Bronchial epithelial cell (primary cell): ENCODE measurements around the gene ASB4. TPM values are rescaled to one million over a fixed set of nuclear protein-coding genes. Genes with fewer than 3 reads are reported as not detected.
"Not testable (repeated sequence)": the region's sequence is repeated elsewhere in the genome, so short reads cannot be mapped to it uniquely, and the experiment has no call there.

Source experiments
- DNase-seq: peaks from one replicate; pipeline ENCODE4 v3.0.0-alpha.2; 2010; ENCODE audit warnings: low read depth
- FAIRE-seq: peaks from 2 replicates; lab custom pipeline; 2011; peaks lifted over from hg19 to GRCh38; lab: Jason Lieb, UNC
- H3K27me3 ChIP-seq: 2 replicates; pipeline ENCODE4 v1.5.1; 2011; ENCODE audit warnings: low read length; ENCODE audit not compliant: control insufficient read depth, insufficient read depth
- H3K36me3 ChIP-seq: 2 replicates; pipeline ENCODE4 v1.5.1; 2011; ENCODE audit warnings: low read length; ENCODE audit not compliant: control insufficient read depth, insufficient read depth
- H3K4me3 ChIP-seq: 2 replicates; pipeline ENCODE4 v1.5.1; 2011; ENCODE audit warnings: mild to moderate bottlenecking, low read depth, low read length, control low read depth
- total RNA-seq: library from RNA; depleted of rRNA; stranded (reverse); fragments of >200 nt; gene quantifications from 2 replicates; pipeline ENCODE4 v1.2.1, GENCODE V29; 2014
- TF ChIP-seq, protein P1 (sequence below): IDR thresholded peaks from 2 replicates; pipeline ENCODE4 v1.5.1; 2011; ENCODE audit warnings: mild to moderate bottlenecking, moderate library complexity, low read length, control low read depth, inconsistent platforms; ENCODE audit not compliant: insufficient read depth, severe bottlenecking

ASB4 gene
- total RNA-seq, 1 donor from 2014 or later, result under 0.01 TPM

DNA sequence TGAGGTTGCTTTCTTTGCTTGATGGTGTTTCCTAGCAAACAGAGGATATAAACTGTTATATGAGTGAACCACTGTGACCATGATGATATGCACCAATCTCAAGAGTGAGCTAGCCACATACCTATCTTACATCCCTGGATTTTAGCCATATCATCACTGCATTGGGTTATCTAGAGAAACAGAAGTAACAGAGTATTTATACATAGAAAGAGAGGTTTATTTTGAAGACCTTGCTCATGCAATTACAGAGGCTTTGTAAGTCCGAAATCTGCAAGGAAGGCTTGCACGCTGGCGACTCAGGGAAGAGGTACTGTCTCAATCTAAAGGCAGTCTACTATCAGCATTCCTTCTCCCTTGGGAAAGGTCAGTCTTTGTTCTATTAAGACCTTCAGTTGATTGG lies 39.1 kb upstream of the ASB4 start:
- no peak for FAIRE-seq
- Histone ChIP-seq H3K4me3 (no peak overlapping the region), H3K27me3 (no peaks in the 10 kb centered on the region), H3K36me3 (no peaks in the 10 kb centered on the region)
- TF ChIP-seq, protein P1, sequence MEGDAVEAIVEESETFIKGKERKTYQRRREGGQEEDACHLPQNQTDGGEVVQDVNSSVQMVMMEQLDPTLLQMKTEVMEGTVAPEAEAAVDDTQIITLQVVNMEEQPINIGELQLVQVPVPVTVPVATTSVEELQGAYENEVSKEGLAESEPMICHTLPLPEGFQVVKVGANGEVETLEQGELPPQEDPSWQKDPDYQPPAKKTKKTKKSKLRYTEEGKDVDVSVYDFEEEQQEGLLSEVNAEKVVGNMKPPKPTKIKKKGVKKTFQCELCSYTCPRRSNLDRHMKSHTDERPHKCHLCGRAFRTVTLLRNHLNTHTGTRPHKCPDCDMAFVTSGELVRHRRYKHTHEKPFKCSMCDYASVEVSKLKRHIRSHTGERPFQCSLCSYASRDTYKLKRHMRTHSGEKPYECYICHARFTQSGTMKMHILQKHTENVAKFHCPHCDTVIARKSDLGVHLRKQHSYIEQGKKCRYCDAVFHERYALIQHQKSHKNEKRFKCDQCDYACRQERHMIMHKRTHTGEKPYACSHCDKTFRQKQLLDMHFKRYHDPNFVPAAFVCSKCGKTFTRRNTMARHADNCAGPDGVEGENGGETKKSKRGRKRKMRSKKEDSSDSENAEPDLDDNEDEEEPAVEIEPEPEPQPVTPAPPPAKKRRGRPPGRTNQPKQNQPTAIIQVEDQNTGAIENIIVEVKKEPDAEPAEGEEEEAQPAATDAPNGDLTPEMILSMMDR, result no peak
- no peak for DNase-seq

GRCh38 chr7:95454438-95455045 lies 31.2 kb upstream of the ASB4 start:
- DNase-seq, result no peak
- FAIRE-seq, result no peak
- Histone ChIP-seq H3K36me3 (no peaks in the 10 kb centered on the region), H3K27me3 (no peaks in the 10 kb centered on the region), H3K4me3 (no peak overlapping the region)
- TF ChIP-seq, protein P1, result no peak

- TF ChIP-seq, protein P1, result no peak
- Histone ChIP-seq H3K4me3 (no peak overlapping the region), H3K36me3 (no peaks in the 10 kb centered on the region), H3K27me3 (no peaks in the 10 kb centered on the region)
- FAIRE-seq (no peak), DNase-seq (no peak)
Measured at GRCh38 chr7:95457947-95458346, 27.8 kb upstream of the ASB4 start.

DNA sequence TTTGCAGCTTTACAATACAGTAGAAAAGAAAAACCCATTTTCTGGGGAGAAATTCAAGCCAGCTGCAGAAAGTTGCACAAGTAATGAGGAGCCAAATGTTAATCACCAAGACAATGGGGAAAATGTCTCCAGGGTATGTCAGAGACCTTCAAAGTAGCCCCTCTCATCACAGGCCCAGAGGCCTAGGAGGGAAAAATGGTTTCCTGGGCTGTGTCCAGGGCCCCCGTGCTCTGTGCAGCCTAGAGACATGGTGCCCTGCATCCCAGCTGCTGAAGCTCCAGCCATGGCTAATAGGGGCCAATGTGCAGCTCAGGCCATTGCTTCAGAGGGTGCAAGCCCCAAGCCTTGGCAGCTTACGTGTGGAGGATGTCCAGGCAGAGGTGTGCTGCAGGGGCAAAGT lies 25.1 kb upstream of the ASB4 start:
- not testable (repeated sequence) for H3K36me3 ChIP-seq, H3K27me3 ChIP-seq, FAIRE-seq, H3K4me3 ChIP-seq, DNase-seq

- TF ChIP-seq, protein P1, result no peak
- Histone ChIP-seq H3K4me3 (no peak overlapping the region), H3K27me3 (no peaks in the 10 kb centered on the region), H3K36me3 (no peaks in the 10 kb centered on the region)
- FAIRE-seq, result no peak
- no peak for DNase-seq
Measured at GRCh38 chr7:95467912-95468607, 17.7 kb upstream of the ASB4 start.

GRCh38 chr7:95469187-95469586 lies 16.6 kb upstream of the ASB4 start:
- TF ChIP-seq, protein P1, result no peak
- Histone ChIP-seq H3K4me3 (no peak overlapping the region), H3K27me3 (no peaks in the 10 kb centered on the region), H3K36me3 (no peaks in the 10 kb centered on the region)
- no peak for FAIRE-seq
- peak; percentile 49 for DNase-seq
